ENCODE results near the gene SPPL2B.

SPPL2B gene

DNA sequence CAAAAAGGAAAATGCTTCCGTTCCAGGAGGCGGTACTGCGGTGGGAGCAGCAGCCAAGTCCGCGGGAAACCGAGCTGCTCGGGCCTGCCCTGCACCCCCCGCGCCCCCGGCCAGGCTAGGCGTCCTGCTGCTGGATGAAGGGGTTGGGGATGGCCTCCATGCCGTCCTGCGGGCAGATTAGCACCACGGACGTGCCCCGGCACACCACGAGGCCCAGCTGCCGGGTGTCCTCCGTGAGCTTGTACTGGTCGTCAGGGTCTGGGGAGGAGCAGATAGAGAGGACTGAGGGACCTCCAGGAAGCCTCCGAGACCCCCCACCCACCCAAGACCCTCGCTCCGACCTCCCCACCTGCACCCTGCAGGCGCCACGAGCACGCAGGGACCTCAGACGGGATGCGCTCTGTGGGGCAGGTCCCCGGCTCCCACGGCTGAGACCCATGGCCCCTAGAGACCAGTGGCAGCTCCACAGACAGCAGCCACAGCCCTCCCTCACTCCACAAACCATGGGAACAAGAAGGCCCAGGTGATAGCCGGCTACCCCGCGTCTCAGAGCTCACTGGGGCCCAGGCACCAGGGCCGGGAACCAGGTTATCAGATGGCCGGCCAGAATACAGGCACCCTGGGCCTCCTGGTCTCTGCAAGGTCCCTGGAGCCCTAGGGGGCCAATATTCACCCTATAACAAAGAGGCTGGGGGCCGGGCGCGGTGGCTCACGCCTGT lies 6.8 kb upstream of the SPPL2B start:
- no peak for DNase-seq (ENCODE audit: low spot score)

DNA sequence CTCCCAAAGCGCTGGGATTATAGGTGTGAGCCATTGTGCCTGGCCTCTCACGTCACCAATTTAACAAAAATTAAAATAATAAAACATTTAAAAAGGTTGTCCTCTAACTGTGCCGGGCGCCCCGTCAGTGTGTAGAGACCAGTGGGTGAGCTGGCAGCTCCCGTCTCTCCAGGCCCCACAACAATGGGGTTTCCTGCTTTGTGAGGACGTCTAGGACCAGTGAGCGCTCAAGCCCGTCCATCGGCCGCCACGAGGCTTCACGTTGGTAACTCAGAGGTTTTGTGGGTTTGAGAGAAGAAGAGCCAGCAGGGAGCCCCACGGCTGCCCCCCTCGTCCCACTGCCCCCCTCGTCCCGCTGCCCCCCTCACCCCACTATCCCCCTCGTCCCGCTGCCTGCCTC lies 4.8 kb upstream of the SPPL2B start:
- no peak for DNase-seq (ENCODE audit: low spot score)

DNA sequence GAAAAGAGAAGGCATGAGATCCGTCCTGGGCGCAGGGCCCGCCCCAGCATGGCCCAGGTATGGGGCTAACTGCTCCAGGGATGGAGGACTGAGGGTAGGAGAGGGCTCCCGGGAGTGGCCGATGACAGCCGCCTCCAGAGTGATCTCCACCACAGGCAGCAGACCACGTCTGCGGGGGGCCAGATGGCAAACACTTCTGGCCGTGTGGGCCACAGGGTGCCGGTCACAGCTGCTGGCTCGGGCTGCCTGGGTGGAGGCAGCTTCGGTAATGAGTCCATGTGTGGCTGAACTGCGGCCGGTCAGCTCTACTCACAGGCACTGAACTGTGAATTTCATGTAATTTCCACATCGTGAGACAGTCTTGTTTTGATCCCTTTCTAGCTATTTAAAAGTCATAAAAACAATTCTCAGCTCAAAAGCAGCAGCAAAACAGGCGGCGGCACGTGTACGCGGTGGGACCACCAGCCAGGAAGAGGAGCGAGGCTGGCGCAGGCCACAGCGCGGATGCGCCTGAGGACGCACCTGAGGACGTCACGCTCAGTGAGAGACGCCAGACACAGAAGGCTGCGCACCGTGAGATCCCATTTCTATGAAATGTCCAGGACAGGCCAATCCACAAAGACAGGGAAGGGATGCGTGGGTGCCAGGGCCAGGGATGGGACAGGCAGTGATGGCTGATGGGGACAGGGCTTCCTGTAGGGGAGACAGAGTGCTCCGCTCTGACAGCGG lies 4.1 kb upstream of the SPPL2B start:
- DNase-seq (ENCODE audit: low spot score) = no peak

DNA sequence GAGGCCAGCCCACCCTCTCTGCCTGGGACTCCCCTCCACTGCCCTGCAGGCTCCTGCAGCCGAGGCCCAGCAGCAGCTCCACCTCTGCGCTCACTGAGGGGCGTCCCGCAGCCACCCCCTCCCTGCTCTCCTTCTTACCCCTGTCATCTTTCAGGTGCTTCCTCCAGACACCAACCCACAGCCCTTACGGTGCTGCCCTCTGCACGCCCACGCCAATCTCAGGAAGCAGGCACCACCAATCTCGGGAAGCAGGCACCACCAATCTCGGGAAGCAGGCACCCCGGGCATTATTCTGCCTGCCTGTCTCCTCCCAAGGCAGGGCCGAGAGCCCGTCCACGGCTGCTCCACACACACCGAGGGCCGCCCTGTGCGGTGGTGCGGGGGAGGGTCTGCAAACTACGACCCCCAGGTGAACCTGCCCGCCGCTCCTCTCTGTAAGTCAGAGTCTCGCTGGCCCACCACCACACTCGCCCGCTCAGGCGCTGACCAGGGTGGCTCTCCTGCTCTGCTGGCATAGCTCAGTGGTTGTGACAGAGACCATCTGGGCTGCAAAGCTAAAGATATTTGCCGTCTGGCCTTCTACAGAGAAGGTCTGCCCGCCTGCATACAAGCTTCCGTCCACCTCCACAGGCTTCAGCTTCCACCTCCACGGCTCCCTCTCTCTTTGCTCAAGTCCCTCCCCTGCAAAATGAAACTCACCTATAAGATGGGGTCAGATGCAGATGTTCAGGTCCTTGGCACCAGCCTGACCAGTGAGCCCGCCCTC lies 3.0 kb upstream of the SPPL2B start:
- DNase-seq (ENCODE audit: low spot score) = no peak

- no peak for DNase-seq (ENCODE audit: low spot score)
These were observed 1.7 kb upstream of the SPPL2B start for GRCh38 chr19:2326699-2327360.

- DNase-seq (ENCODE audit: low spot score) = no peak
These were observed 597 bp upstream of the SPPL2B start for GRCh38 chr19:2327773-2328400.

DNA sequence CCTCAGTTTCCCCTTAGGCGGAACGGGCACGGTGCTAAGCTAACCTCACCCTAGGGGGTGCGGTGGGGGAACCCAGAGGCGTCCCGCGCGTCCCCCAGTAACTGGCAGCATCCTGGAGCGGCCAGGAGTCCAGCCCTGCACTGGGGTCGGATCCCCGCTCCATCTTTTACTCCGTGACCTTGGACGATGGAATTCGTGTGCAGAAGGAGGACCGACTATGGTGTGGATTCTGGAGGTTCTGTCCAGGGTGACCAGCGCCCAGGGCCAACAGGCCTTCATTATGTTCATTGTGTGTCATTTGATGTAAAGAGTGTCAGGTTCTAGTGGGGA lies 630 bp downstream of the SPPL2B start:
- DNase-seq (ENCODE audit: low spot score) = no peak

GRCh38 chr19:2329501-2329916 lies 1.0 kb downstream of the SPPL2B start:
- DNase-seq (ENCODE audit: low spot score) = peak; percentile 62

DNA sequence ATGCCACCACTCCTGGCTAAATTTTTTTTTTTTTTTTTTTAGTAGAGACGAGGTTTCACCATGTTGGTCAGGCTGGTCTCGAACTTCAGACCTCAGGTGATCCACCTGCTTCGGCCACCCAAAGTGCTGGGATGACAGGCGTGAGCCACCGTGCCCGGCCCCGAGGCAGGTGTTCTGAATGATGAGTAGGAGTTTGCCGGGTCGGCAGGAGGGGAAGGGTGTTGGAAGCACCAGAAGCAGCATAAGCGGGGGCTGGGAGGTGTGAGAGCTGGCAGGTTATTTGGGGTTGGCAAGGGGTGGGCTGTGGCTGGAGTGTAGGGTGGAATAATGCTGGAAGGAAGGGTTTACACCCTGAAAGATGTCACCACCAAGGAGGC lies 1.8 kb downstream of the SPPL2B start:
- DNase-seq (ENCODE audit: low spot score) = no peak

GRCh38 chr19:2330632-2331284 lies 2.3 kb downstream of the SPPL2B start:
- peak; percentile 96 for DNase-seq (ENCODE audit: low spot score)

DNA sequence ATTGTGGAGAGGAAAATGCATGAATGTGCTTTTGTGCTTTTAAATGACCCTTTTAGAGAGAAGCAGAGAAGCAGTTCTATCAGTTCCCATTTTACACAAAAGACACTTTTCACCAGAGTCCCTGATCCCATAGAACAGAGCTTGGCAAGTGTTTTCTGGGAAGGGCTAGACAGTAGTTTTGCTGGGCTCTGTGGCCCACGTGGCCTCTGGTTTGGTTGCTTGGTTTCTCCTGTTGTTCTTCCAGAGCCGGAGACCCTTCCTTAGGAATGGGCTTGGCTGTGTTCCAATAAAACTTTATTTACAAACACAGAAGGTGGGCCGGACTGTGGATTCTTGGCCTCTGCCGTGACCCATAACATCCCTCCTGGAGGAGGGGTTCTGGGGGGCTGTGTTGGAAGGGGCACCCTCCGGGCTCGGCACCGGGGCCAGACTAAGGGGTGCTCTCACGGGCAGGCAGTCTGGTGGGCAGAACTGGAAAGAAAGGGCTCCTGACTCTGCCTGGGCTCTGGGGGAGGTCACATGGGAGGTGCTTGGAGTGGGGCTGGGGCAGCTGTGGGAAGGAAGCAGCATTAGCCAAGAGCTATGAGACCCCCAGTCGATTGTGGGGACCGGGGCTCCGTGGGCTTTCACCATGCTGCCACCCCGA lies 3.2 kb downstream of the SPPL2B start:
- DNase-seq (ENCODE audit: low spot score) = no peak

DNA sequence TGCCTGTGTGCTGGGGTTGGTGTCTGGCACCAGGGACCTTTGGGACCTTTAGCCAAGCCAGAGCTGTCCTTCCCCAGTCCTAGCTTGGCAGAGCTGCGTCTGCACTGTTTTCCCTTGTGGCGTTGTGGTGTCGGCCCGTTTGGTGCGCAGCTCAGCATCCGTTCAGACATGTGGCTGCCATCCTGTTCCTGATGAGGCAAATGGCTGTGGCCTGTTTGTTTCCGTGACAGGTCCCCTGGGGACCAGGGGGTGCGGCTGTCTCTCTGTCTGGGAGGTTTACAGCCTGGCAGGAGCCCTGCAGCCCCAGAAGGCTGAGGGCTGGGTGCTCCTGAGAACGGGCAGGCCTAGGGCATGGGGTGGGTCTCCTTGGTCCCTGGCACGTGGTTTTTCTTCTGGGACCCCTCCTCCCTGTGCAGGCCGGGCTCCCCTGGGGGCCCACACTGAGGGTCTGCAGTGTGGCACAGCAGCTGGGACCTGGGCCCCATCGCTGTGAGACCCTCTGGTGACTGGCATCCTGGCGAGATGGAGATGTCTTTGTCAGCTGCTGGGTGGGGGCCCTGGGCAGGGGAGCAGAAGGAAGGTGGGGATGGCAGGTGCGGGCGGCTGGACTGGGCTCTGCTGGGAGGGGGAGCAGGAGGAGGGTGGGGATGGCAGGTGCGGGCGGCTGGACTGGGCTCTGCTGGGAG lies 4.0 kb downstream of the SPPL2B start:
- DNase-seq (ENCODE audit: low spot score) = no peak

- no peak for DNase-seq (ENCODE audit: low spot score)
These were observed 4.7 kb downstream of the SPPL2B start for GRCh38 chr19:2333027-2333806.

- DNase-seq (ENCODE audit: low spot score) = no peak
These were observed 5.3 kb downstream of the SPPL2B start for GRCh38 chr19:2333807-2334211.

- DNase-seq (ENCODE audit: low spot score) = no peak
These were observed 5.9 kb downstream of the SPPL2B start for GRCh38 chr19:2334426-2334825.

GRCh38 chr19:2334986-2335846 lies 6.7 kb downstream of the SPPL2B start:
- no peak for DNase-seq (ENCODE audit: low spot score)

DNA sequence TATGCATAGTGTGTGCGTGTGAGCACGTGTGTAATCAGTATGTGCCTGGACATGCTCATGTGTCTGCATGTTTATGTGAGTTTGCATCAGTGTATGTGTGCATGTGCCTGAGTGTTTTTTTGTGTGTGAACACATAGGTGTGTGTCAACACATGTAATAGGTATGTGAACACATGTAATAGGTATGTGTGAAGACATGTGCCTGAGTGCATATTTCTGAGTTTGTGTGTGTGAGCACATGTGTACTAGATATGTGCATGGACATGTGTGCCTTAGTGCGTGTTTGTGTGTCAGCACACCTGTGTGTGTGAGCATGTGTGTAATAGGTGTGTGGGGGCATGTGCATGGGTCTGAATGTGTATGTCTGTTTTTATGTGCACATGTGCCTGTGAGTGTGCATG lies 7.4 kb downstream of the SPPL2B start:
- DNase-seq (ENCODE audit: low spot score) = no peak

GRCh38 chr19:2336528-2337328 lies 8.2 kb downstream of the SPPL2B start:
- no peak for DNase-seq (ENCODE audit: low spot score)
